ENCODE results near the gene KRTAP5-6.

The KRTAP5-6 gene

GRCh38 chr11:1734641-1735081 is 37.7 kb downstream of the KRTAP5-6 start:
- no peak for DNase-seq

- no peak for DNase-seq
Observed at GRCh38 chr11:1735271-1735670, 38.3 kb downstream of the KRTAP5-6 start.

GRCh38 chr11:1736447-1736992 is 39.5 kb downstream of the KRTAP5-6 start:
- DNase-seq, result no peak

DNA sequence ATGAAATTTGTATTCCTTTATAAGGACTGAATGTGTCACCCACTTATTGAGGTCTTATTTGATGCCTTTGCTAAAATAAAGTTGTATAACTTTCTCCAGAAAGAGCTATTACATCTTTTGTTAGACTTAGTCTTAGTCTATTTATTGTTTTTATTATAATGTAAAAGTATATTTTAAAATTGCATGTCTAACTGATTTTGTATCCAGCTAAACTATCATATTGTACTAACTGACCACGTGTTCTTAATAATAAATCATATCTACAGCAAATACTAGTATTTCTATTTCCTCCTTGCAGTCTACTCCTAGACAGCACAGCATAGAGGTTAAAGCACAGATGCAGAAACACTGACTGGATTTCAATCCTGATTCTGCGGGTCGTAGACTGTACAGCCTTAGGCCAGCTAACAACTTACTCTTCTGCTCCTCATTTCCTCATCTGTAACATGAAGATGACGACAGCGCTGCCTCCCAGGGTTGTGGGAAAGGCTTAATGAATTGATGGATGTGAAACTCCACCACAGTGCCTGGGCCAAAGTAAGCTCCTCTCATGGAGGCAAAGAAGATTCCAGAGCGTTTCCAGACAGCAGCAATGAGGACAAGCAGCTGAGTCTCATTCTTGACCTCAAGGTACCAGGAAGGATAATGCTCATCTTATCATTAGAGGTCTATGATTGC is 40.2 kb downstream of the KRTAP5-6 start:
- no peak for DNase-seq

DNA sequence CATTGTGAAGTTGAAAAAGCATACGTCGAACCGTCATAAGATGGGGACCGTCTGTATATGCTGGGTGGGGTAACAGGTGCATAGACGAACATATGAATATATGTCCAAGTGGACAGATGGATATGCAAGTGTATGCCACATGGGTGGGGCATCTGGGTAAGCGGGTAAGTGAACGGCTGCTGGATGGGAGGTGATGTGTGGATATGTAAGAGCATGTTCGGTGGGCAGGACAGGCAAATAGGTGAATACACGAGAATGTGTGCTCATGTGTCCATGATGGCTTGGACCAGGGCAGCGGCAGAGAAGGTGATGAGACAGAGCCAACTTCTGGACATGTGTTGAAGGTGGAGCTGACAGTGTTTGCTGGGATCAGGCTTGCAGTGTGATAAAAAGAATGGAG is 41.4 kb downstream of the KRTAP5-6 start:
- DNase-seq, result no peak

GRCh38 chr11:1739576-1739975 is 42.6 kb downstream of the KRTAP5-6 start:
- DNase-seq, result no peak

DNA sequence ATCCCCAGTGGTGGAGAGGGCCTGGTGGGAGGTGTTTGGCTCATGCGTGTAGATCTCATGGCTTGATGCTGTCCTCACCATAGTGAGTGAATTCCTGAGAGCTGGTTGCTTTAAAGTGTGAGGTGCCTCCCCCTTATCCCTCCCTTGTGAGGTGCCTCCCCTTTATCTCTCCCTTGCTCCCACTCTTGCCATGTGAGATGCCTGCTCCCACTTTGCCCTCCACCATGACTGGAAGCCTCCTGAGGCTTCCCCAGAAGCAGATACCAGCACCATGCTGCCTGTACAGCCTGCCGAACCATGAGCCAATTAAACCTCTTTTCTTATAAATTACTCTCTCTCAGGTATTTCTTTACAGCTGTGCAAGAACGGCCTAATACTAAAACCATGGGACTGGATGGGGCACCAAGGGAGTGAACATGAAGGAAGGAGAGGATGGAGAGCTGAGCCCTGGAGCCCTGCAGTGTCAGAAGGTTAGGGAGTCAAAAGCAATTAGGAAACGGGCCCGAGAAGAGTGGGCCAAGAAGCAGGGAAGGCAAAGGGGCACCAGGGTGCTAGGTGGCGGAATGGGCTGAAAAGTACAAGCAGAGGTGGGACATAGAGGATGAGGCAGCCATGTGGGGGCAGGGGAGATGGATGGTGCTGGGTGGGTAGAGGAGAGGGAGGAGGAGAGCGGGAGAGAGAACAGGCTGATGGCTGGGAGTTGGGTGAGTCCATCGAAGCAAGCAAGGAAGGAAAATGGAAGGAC is 44.0 kb downstream of the KRTAP5-6 start:
- no peak for DNase-seq

DNA sequence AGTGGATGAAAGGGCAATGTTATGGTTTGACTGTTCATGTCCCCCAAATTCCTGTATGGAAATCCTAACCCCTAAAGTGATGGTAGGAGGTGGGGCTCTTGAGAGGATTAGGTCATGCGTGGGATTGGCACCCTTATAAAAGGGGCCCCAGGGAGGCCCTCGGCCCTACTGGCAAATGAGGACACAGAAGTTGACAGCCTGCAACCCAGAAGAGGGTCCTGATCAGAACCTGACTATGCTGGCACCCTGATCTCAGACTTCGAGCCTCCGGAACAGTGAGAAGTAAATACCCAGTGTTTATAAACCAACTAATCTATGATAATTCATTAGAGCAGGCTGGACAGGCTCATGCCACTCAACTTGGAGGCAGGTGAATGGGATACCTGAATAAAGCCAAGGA is 44.7 kb downstream of the KRTAP5-6 start:
- no peak for DNase-seq

DNA sequence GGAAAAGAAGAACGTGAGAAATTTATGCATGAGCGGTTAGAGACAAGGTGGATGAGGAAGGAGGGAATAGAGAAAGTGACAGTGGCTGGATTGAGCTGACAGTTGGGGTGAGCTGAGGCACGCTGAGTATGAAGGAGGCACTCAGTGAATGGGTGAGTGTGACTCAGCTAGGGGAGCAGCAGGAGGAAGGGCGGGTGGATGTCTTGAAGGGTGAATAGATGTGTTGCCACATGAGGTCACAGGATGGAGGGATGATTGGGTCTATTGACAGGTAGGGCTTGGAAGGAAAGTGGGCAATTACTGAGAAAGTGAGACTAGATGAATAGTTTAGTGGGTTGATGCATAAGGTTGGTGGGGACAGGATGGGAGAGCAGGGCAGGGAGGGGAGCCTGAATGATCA is 45.4 kb downstream of the KRTAP5-6 start:
- no peak for DNase-seq

DNA sequence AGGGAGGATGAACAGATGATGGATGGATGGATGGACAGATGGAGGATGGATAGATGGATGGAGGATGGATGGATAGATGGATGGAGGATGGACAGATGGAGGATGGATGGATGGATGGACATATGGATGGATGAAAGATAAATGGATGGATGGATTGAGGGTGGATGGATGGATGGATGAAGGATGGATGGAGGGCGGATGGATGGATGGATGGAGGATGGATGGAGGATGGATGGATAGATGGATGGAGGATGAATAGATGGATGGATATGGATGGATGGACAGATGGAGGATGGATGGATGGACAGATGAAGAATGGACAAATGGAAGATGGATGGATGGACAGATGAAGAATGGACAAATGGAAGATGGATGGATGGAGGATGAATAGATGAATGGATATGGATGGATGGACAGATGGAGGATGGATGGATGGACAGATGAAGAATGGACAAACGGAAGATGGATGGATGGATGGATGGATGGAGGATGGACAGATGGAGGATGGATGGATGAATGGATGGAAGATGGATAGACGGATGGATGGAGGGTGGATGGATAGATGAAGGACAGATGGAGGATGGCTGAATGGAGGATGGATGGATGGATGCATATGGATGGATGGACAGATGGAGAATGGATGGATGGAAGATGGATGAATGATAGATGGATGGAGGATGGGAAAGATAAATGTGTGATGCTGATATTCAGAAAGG is 46.0 kb downstream of the KRTAP5-6 start:
- no peak for DNase-seq

DNA sequence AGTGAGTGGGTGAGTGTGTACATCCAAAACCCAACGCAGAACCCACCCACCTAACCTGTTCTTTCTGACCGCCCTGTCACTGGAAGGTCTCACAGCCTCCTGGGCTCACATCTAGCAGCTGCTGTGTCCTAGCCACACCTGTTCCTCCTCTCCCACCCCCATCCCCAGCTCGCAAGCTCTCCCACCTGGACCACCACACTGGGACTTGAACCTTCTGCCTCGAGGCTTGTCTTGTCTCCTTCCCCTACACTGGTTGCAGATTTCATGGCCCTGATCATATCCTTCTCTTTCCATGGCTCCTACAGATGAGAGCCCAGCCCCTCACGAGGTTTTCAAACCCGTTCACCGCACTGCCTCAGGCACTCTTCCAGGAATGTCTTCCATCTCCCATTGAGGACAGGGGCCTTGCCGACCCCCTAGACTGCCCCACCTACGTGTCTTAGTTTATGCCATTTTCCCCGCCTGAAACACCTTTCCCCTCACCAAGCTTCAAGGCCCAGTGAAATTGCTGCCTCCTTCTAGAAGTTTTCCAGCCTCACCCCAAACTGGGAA is 46.7 kb downstream of the KRTAP5-6 start:
- no peak for DNase-seq

- no peak for DNase-seq
Observed at GRCh38 chr11:1744137-1744886, 47.3 kb downstream of the KRTAP5-6 start.

GRCh38 chr11:1744891-1745700 is 48.1 kb downstream of the KRTAP5-6 start:
- no peak for DNase-seq

DNA sequence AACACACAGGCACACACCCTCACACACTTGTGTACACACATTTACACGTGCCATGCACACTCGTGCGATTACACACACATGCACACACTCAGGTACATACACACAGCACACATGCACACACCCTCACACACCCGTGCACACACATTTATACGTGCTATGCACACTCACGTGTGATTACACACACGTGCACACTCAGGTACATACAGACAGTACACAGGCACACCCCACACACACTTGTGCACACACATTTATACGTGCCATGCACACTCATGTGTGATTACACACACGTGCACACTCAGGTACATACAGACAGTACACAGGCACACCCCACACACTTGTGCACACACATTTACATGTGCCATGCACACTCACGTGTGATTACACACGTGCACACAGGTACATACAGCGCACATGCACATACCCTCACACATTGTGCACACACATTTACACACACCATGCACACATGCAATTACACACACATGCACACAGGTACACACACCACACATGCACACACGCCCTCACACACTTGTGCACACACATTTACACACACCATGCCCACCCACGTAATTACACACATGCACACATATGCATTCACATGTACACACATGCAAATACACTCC is 48.8 kb downstream of the KRTAP5-6 start:
- no peak for DNase-seq

- DNase-seq, result no peak
Observed at GRCh38 chr11:1746511-1746931, 49.5 kb downstream of the KRTAP5-6 start.

- DNase-seq, result no peak
Observed at GRCh38 chr11:1746956-1747752, 50.2 kb downstream of the KRTAP5-6 start.
